Fibroblast of lung (primary cell): Measurements from ENCODE around the gene CSKMT.

Source experiments
- EZH2 ChIP-seq: IDR thresholded peaks from 2 replicates; pipeline ENCODE4 v1.5.1; 2012; ENCODE audit warnings: low read length, control low read depth, mild to moderate bottlenecking; ENCODE audit errors: missing control alignments
- TF ChIP-seq, protein P1 (sequence below), 2 donors: IDR thresholded peaks in 1 of 2; conservative IDR thresholded peaks in 1 of 2; 1 replicate in 1 of 2; 2 replicates in 1 of 2; pipeline ENCODE4 v1.5.1; 2011 to 2012; ENCODE audit warnings: low read length in 2 of 2, control low read depth in 1 of 2, inconsistent platforms in 1 of 2, low read depth in 1 of 2, mild to moderate bottlenecking in 1 of 2

DNA sequence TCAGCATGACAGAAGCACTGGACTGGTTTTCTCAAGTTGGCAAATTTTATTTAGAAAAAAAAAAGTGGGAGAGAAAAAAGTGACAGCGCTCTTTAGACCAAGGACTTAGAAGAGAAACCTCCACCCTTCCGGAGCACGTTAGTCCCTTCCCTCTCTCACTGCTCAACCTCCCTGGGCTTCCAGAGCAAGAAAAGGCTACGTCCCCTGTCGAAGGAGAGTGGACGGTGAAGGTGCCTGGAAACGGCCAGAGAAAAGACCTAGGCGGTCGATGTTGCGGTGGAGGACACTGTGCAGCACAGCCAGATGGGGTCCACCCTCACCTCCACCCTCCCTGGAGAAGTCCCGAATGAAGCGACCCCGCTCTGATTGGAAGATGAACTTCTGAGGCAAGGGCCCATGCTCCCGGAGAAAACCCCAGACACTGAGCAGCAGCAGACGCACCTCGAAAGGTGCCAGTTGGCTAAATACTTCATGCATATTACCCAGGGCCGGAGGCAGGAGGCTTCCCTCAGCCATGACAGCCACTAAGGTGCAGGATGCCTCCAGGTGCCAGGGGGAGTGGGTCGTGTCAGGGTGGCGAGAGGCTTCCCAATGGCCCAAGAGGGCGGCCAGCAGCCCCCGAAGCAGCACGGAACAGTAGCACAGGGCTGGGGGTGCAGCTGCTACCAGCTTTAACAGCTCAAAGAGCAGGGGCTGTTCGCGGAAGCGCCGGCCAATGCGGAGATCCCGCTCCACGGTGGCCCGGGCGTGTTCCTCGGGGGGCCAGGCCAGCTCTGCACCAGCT is 18.1 kb upstream of the CSKMT start:
- TF ChIP-seq, protein P1, sequence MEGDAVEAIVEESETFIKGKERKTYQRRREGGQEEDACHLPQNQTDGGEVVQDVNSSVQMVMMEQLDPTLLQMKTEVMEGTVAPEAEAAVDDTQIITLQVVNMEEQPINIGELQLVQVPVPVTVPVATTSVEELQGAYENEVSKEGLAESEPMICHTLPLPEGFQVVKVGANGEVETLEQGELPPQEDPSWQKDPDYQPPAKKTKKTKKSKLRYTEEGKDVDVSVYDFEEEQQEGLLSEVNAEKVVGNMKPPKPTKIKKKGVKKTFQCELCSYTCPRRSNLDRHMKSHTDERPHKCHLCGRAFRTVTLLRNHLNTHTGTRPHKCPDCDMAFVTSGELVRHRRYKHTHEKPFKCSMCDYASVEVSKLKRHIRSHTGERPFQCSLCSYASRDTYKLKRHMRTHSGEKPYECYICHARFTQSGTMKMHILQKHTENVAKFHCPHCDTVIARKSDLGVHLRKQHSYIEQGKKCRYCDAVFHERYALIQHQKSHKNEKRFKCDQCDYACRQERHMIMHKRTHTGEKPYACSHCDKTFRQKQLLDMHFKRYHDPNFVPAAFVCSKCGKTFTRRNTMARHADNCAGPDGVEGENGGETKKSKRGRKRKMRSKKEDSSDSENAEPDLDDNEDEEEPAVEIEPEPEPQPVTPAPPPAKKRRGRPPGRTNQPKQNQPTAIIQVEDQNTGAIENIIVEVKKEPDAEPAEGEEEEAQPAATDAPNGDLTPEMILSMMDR (conservative IDR thresholded peaks at IDR 0.05 in 1 of 2, IDR thresholded peaks at IDR 0.05 in 1 of 2; ENCODE audit: low read depth in 1 of 2, low read length in 2 of 2), result no peak
- TF ChIP-seq EZH2, result no peak
